K562 (cell line): ENCODE measurements around the gene FASTKD1. TPM values are rescaled to one million over a fixed set of nuclear protein-coding genes. Genes with fewer than 3 reads are reported as not detected.

ENCODE experiments used
- ATF1 ChIP-seq, 2 experiments: fragments of 450-650 bp in 1 of 2; IDR thresholded peaks; 2 replicates each; pipeline ENCODE4 v1.6.1; 2016; ENCODE audit warnings: missing compliant biosample characterization in 1 of 2, missing genetic modification characterization in 1 of 2
- CBX2 ChIP-seq: fragments of 200-600 bp; sonication (generic); IDR thresholded peaks from one replicate; pipeline ENCODE4 v1.6.1; 2012; ENCODE audit warnings: mild to moderate bottlenecking, low read length, inconsistent platforms; ENCODE audit not compliant: insufficient read depth, poor library complexity, severe bottlenecking
- DNMT1 ChIP-seq: fragments of 450-650 bp; IDR thresholded peaks from 2 replicates; pipeline ENCODE4 v1.6.1; 2016; ENCODE audit warnings: antibody characterized with exemption, mild to moderate bottlenecking
- GATA2 ChIP-seq: sonication (generic); formaldehyde crosslinking; IDR thresholded peaks from 2 replicates; pipeline ENCODE4 v1.4.0; 2020; ENCODE audit warnings: mild to moderate bottlenecking, missing genetic modification reagents
- HNRNPH1 ChIP-seq: fragments of 200-400 bp; formaldehyde crosslinking; optimal IDR thresholded peaks from 2 replicates; pipeline ENCODE3; 2017; ENCODE audit warnings: low read depth, mild to moderate bottlenecking, low read length, moderate library complexity
- MCM2 ChIP-seq: fragments of 450-650 bp; IDR thresholded peaks from 2 replicates; pipeline ENCODE4 v1.6.1; 2017; ENCODE audit warnings: low read depth, mild to moderate bottlenecking
- MTA2 ChIP-seq: fragments of 450-650 bp; IDR thresholded peaks from 2 replicates; pipeline ENCODE4 v1.6.1; 2016; ENCODE audit warnings: low read depth
- NFE2 ChIP-seq: IDR thresholded peaks from 2 replicates; pipeline ENCODE4 v1.6.1; 2014; ENCODE audit warnings: antibody characterized with exemption, low read depth
- NR2F6 ChIP-seq: fragments of 450-650 bp; formaldehyde crosslinking; IDR thresholded peaks from 2 replicates; pipeline ENCODE4 v1.4.0; 2020; ENCODE audit warnings: mild to moderate bottlenecking
- RNF219 ChIP-seq: fragments of 250-450 bp; sonication (Bioruptor Pico); IDR thresholded peaks from 2 replicates; pipeline ENCODE4 v1.5.0; 2022; ENCODE audit warnings: mild to moderate bottlenecking
- SFPQ ChIP-seq: fragments of 200-400 bp; formaldehyde crosslinking; IDR thresholded peaks from 2 replicates; pipeline ENCODE4 v1.6.1; 2017; ENCODE audit warnings: mild to moderate bottlenecking, low read depth, low read length, moderate library complexity
- SMAD1 ChIP-seq: fragments of 150-350 bp; IDR thresholded peaks from 2 replicates; pipeline ENCODE4 v1.6.1; 2014; ENCODE audit warnings: low read length, low read depth; ENCODE audit not compliant: partially characterized antibody
- SMARCE1 ChIP-seq: fragments of 450-650 bp; IDR thresholded peaks from 2 replicates; pipeline ENCODE4 v1.7.1; 2016; ENCODE audit warnings: mild to moderate bottlenecking
- SRF ChIP-seq, 2 experiments: fragments of 250-450, 450-650 bp in 1 of 2; sonication (Bioruptor Pico) in 1 of 2; sonication (generic) in 1 of 2; formaldehyde crosslinking; IDR thresholded peaks; 2 replicates each; pipeline versions ENCODE4 v1.5.0 to v1.5.1; 2020 to 2022; ENCODE audit warnings: mild to moderate bottlenecking in 1 of 2, missing genetic modification reagents in 1 of 2
- STAG1 ChIP-seq: sonication (generic); formaldehyde crosslinking; IDR thresholded peaks from 2 replicates; pipeline ENCODE4 v1.5.0; 2020; ENCODE audit warnings: missing genetic modification reagents, borderline replicate concordance
- STAT5A ChIP-seq: IDR thresholded peaks from 2 replicates; pipeline ENCODE4 v1.6.1; 2012; ENCODE audit warnings: low read length, inconsistent platforms, borderline replicate concordance
- TAF9B ChIP-seq: fragments of 450-650 bp; IDR thresholded peaks from 2 replicates; pipeline ENCODE4 v1.6.1; 2018; ENCODE audit warnings: mild to moderate bottlenecking; ENCODE audit not compliant: partially characterized antibody
- TBL1XR1 ChIP-seq, 2 experiments: IDR thresholded peaks; 2 replicates each; pipeline ENCODE4 v1.6.1; 2012; ENCODE audit warnings: improper control_type of control experiment in 2 of 2, low read length in 2 of 2, mild to moderate bottlenecking in 1 of 2
- THRA ChIP-seq: fragments of 450-650 bp; IDR thresholded peaks from 2 replicates; pipeline ENCODE4 v1.6.1; 2017; ENCODE audit warnings: mild to moderate bottlenecking, moderate library complexity
- TRIM24 ChIP-seq, 2 experiments: fragments of 450-650 bp; IDR thresholded peaks; 2 replicates each; pipeline ENCODE4 v1.6.1; 2016
- ZNF12 ChIP-seq: sonication (generic); formaldehyde crosslinking; IDR thresholded peaks from 2 replicates; pipeline ENCODE4 v1.4.0; 2020; ENCODE audit warnings: mild to moderate bottlenecking, missing genetic modification reagents
- ZNF165 ChIP-seq: fragments of 250-450 bp; sonication (Bioruptor Pico); IDR thresholded peaks from 2 replicates; pipeline ENCODE4 v1.4.0; 2020; ENCODE audit warnings: borderline replicate concordance
- ZNF184 ChIP-seq: sonication (generic); formaldehyde crosslinking; IDR thresholded peaks from 2 replicates; pipeline ENCODE4 v1.5.0; 2020; ENCODE audit warnings: missing genetic modification reagents
- ZNF384 ChIP-seq: IDR thresholded peaks from 2 replicates; pipeline ENCODE4 v1.6.1; 2012; ENCODE audit warnings: low read depth, low read length, improper control_type of control experiment
- ZZZ3 ChIP-seq: fragments of 450-650 bp; IDR thresholded peaks from 2 replicates; pipeline ENCODE4 v1.6.1; 2016; ENCODE audit warnings: antibody characterized with exemption, mild to moderate bottlenecking, moderate library complexity
- polyA plus RNA-seq, 8 experiments: library from polyadenylated mRNA; depleted of rRNA in 4 of 8; stranded (reverse) in 5 of 8; unstranded in 3 of 8; fragments of >200 nt; fragmentation: Nextera tagmentation in 2 of 8; fragmentation: Illumina TruSeq in 1 of 8; extraction: Ambion mirVana in 2 of 8; extraction: Trizol in 1 of 8; gene quantifications; 2 replicates each; pipeline versions ENCODE4 v1.2.1 to v1.2.3, GENCODE V29; 2011 to 2014; ENCODE audit warnings: inconsistent platforms in 1 of 8, missing spikeins in 1 of 8
- total RNA-seq, 7 experiments: library from RNA; depleted of rRNA in 6 of 7; stranded (reverse); fragments of >200 nt in 6 of 7; fragmentation: Illumina TruSeq in 2 of 7; extraction: Trizol in 2 of 7; gene quantifications; 2 replicates each; pipeline versions ENCODE4 v1.2.1 to v1.2.3, GENCODE V29; 2011 to 2021; ENCODE audit warnings: low replicate concordance in 1 of 7

Gene FASTKD1
- total and polyA plus RNA-seq, 9 of the 15 experiments (the other 6 are each of a cell fraction or from before 2014, with no cell fraction given): 63.5 to 134 (median 119) TPM

GRCh38 chr2:169573160-169573973, at the start of gene FASTKD1 (continued):
- TF ChIP-seq SFPQ: no peak
- TF ChIP-seq STAG1 (CRISPR knock-in tag): no peak
- TF ChIP-seq ZNF184 (CRISPR knock-in tag): no peak
- TF ChIP-seq ZZZ3: no peak
- no peak for TF ChIP-seq ZNF165 (CRISPR knock-in tag)
- no peak for TF ChIP-seq DNMT1
- peak; percentile 47 for TF ChIP-seq SMARCE1
- peak; percentile 81 for TF ChIP-seq ZNF384
- no peak for TF ChIP-seq TRIM24 (IDR thresholded peaks at IDR 0.05)
- no peak; the same call in 1 of the 2 replicates for TF ChIP-seq GATA2
- peak in 1 of 2 experiments; percentile 85; a peak in 2 of 4 replicates for TF ChIP-seq SRF (CRISPR knock-in tag; IDR thresholded peaks at IDR 0.05)
- TF ChIP-seq HNRNPH1: no peak
- TF ChIP-seq ZNF12 (CRISPR knock-in tag): peak; percentile 83
- TF ChIP-seq SMAD1: peak; percentile 20
- 0 out of 2 replicates have a peak, but pooled peaks have one; percentile 32 for TF ChIP-seq NR2F6 (CRISPR knock-in tag)
- no peak for TF ChIP-seq RNF219 (CRISPR knock-in tag)
- TF ChIP-seq MTA2: no peak
- peak; percentile 18; the same call in 1 of the 2 replicates for TF ChIP-seq STAT5A
- TF ChIP-seq THRA: no peak
- peak; percentile 54; the same call in 1 of the 2 replicates for TF ChIP-seq NFE2
- no peak for TF ChIP-seq CBX2
- no peak for TF ChIP-seq ATF1 (CRISPR knock-in tag; IDR thresholded peaks at IDR 0.05)
- peak; percentile 96 for TF ChIP-seq ATF1 (tag; IDR thresholded peaks at IDR 0.05)
- TF ChIP-seq MCM2: no peak
- peak; percentile 53 for TF ChIP-seq TAF9B
- peak; percentile 67 to 76; a peak in 3 of 4 replicates for TF ChIP-seq TBL1XR1 (IDR thresholded peaks at IDR 0.05; ENCODE audit: low read length in 2 of 2)
